Measurements from ENCODE around the gene ALK. TPM values are rescaled to one million over a fixed set of nuclear protein-coding genes. Genes with fewer than 3 reads are reported as not detected.

ALK gene
- total RNA-seq, 1 experiment from 2014 or later, result 0.87 TPM

- Histone ChIP-seq H3K9me3 (ENCODE audit: low read length) (no peaks in the 10 kb centered on the region), H3K36me3 (ENCODE audit: low read depth, low read length) (no peaks in the 10 kb centered on the region), H3K79me2 (ENCODE audit: low read length) (no peaks in the 10 kb centered on the region), H3K4me1 (ENCODE audit: insufficient read depth, low read length) (no peaks in the 10 kb centered on the region), H3K4me2 (ENCODE audit: low read length) (no peak overlapping the region), H3F3A (ENCODE audit: low read length, unreplicated experiment) (no peaks in the 10 kb centered on the region), H2AFZ (ENCODE audit: low read length) (no peak overlapping the region), H4K20me1 (ENCODE audit: low read length) (no peaks in the 10 kb centered on the region), H3K9ac (ENCODE audit: low read length) (no peak overlapping the region), H3K27me3 (ENCODE audit: low read length) (no peaks in the 10 kb centered on the region), H3K9me2 (replicated peaks; ENCODE audit: low read length) (no peaks in the 10 kb centered on the region), H3K4me3 (ENCODE audit: low read length) (no peak overlapping the region), H3K27ac (ENCODE audit: low read length) (no peak overlapping the region)
- intact Hi-C loops (cut with micrococcal nuclease), result no loop called here
- ChIA-PET CTCF (no interaction called here), POLR2A (ENCODE audit: unreplicated experiment) (no interaction called here)
- DNase-seq (no peak), ATAC-seq (no peak)
- no TSS peak for BruUV-seq (replicated peaks)
- no peak for TF ChIP-seq EZH2 (IDR thresholded peaks at IDR 0.05; ENCODE audit: low read length, unreplicated experiment)
- TF ChIP-seq EZH2phosphoT487 (IDR thresholded peaks at IDR 0.05; ENCODE audit: borderline replicate concordance, low read length), result no peak
- TF ChIP-seq CTCF (conservative IDR thresholded peaks at IDR 0.05; ENCODE audit: low read depth, low read length), result no peak
Measured at GRCh38 chr2:29351248-29351647, 570.1 kb downstream of the ALK start.

- Histone ChIP-seq H3K9me2 (replicated peaks; ENCODE audit: low read length) (no peaks in the 10 kb centered on the region), H3K9ac (ENCODE audit: low read length) (no peak overlapping the region), H3K27me3 (ENCODE audit: low read length) (no peaks in the 10 kb centered on the region), H3F3A (ENCODE audit: low read length, unreplicated experiment) (no peaks in the 10 kb centered on the region), H3K4me3 (ENCODE audit: low read length) (no peak overlapping the region), H4K20me1 (ENCODE audit: low read length) (no peaks in the 10 kb centered on the region), H3K4me1 (ENCODE audit: insufficient read depth, low read length) (no peaks in the 10 kb centered on the region), H3K79me2 (ENCODE audit: low read length) (no peaks in the 10 kb centered on the region), H3K4me2 (ENCODE audit: low read length) (no peak overlapping the region), H3K36me3 (ENCODE audit: low read depth, low read length) (no peaks in the 10 kb centered on the region), H2AFZ (ENCODE audit: low read length) (no peak overlapping the region), H3K27ac (ENCODE audit: low read length) (no peak overlapping the region), H3K9me3 (ENCODE audit: low read length) (no peaks in the 10 kb centered on the region)
- ATAC-seq (no peak), DNase-seq (no peak)
- intact Hi-C loops (cut with micrococcal nuclease), result no loop called here
- no TSS peak for BruUV-seq (replicated peaks)
- ChIA-PET CTCF (no interaction called here), POLR2A (ENCODE audit: unreplicated experiment) (no interaction called here)
- no peak for TF ChIP-seq CTCF (conservative IDR thresholded peaks at IDR 0.05; ENCODE audit: low read depth, low read length)
- no peak for TF ChIP-seq EZH2 (IDR thresholded peaks at IDR 0.05; ENCODE audit: low read length, unreplicated experiment)
- no peak for TF ChIP-seq EZH2phosphoT487 (IDR thresholded peaks at IDR 0.05; ENCODE audit: borderline replicate concordance, low read length)
Measured at GRCh38 chr2:29349316-29350030, 571.9 kb downstream of the ALK start.

GRCh38 chr2:29347774-29348461 is 573.5 kb downstream of the ALK start:
- no peak overlapping the region for H2AFZ ChIP-seq (ENCODE audit: low read length)
- no peaks in the 10 kb centered on the region for H3F3A ChIP-seq (ENCODE audit: low read length, unreplicated experiment)
- POLR2A ChIA-PET (ENCODE audit: unreplicated experiment), result no interaction called here
- no peak overlapping the region for H3K27ac ChIP-seq (ENCODE audit: low read length)
- intact Hi-C loops (cut with micrococcal nuclease), result no loop called here
- no peaks in the 10 kb centered on the region for H3K36me3 ChIP-seq (ENCODE audit: low read depth, low read length)
- DNase-seq, result no peak
- BruUV-seq (replicated peaks), result no TSS peak
- H3K79me2 ChIP-seq (ENCODE audit: low read length), result no peaks in the 10 kb centered on the region
- no peaks in the 10 kb centered on the region for H3K9me3 ChIP-seq (ENCODE audit: low read length)
- H3K4me1 ChIP-seq (ENCODE audit: insufficient read depth, low read length), result no peaks in the 10 kb centered on the region
- CTCF ChIA-PET, result no interaction called here
- no peaks in the 10 kb centered on the region for H4K20me1 ChIP-seq (ENCODE audit: low read length)
- no peak overlapping the region for H3K4me3 ChIP-seq (ENCODE audit: low read length)
- no peak overlapping the region for H3K4me2 ChIP-seq (ENCODE audit: low read length)
- H3K27me3 ChIP-seq (ENCODE audit: low read length), result no peaks in the 10 kb centered on the region
- H3K9ac ChIP-seq (ENCODE audit: low read length), result no peak overlapping the region
- no peak for ATAC-seq
- TF ChIP-seq EZH2phosphoT487 (IDR thresholded peaks at IDR 0.05; ENCODE audit: borderline replicate concordance, low read length), result no peak
- TF ChIP-seq EZH2 (IDR thresholded peaks at IDR 0.05; ENCODE audit: low read length, unreplicated experiment), result no peak
- TF ChIP-seq CTCF (conservative IDR thresholded peaks at IDR 0.05; ENCODE audit: low read depth, low read length), result no peak
- no peaks in the 10 kb centered on the region for H3K9me2 ChIP-seq (replicated peaks; ENCODE audit: low read length)
